ENCODE measurements around the gene GLIS1.

DNA sequence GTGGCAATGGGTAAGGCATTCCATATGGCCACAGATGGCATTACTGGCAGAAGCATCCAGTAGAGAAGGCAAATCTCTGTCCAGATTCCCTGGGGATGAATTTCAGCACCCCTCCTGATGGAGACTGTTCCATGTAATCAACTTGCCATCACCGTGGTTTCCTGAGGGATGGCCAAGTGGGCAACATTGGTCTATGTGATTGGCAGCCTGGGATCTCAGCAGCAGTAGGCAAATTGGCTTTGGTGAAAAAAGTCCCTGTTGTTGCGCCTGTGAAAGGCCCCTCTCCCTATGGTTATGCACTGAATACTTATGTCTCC is 260.5 kb downstream of the GLIS1 start:
- TF ChIP-seq, protein P1, sequence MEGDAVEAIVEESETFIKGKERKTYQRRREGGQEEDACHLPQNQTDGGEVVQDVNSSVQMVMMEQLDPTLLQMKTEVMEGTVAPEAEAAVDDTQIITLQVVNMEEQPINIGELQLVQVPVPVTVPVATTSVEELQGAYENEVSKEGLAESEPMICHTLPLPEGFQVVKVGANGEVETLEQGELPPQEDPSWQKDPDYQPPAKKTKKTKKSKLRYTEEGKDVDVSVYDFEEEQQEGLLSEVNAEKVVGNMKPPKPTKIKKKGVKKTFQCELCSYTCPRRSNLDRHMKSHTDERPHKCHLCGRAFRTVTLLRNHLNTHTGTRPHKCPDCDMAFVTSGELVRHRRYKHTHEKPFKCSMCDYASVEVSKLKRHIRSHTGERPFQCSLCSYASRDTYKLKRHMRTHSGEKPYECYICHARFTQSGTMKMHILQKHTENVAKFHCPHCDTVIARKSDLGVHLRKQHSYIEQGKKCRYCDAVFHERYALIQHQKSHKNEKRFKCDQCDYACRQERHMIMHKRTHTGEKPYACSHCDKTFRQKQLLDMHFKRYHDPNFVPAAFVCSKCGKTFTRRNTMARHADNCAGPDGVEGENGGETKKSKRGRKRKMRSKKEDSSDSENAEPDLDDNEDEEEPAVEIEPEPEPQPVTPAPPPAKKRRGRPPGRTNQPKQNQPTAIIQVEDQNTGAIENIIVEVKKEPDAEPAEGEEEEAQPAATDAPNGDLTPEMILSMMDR (IDR thresholded peaks at IDR 0.05; ENCODE audit: insufficient read depth, low read depth, low read length): no peak
- TF ChIP-seq EZH2 (IDR thresholded peaks at IDR 0.05; ENCODE audit: insufficient read depth, low read length): no peak
